ENCODE results near the gene CREBBP.
"Not testable (repeated sequence)": the region's sequence is repeated elsewhere in the genome, so short reads cannot be mapped to it uniquely, and the experiment has no call there.

Gene CREBBP

DNA sequence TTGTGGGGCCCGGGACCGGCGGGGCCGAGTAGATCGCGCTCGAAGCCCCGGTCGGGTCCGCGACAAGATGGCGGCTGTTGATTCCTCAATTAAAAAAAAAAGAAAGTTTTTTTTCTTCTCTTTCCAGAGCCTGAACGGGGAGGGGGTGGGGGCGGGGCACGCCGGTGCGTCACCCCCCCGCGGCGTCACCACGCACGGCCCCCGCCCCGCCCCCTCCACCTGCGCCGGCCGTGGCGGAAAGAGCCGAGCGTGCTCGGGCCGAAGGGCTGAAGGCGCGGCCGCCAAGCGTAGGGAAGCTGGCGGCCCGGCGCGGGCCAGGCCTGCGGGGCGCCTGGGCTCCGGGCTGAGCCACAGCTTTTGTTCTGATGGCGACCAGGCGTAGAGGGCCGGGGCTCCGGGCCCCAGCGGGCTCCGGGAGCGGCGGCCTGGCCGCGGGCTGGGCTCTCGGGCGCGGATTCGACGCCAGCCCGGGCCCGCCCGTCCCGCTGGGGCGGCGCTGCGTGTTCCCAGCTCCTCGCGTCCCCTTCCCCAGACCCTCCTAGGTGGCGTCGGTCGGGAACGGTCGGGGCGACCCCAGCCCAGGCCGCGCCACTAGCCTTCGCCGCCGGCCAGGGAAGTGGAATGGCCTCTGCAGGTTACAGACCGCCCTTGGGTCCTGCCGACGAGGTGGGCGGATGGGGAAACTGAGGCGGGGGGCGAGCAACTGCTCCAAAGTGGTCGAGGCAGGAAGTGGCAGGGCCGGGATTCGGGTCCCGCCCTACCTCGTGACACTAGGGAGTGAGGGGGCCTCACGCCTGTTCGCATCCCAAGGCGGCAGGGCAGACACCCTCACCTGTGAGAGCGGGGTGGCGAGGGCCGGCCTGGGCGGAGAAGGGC, at the start of gene CREBBP:
CREBBP (minus strand) TSS at position 91 of the 876 bp plus-strand sequence. CDS start 797 bp downstream, outside the sequence.
- FAIRE-seq, result no peak

DNA sequence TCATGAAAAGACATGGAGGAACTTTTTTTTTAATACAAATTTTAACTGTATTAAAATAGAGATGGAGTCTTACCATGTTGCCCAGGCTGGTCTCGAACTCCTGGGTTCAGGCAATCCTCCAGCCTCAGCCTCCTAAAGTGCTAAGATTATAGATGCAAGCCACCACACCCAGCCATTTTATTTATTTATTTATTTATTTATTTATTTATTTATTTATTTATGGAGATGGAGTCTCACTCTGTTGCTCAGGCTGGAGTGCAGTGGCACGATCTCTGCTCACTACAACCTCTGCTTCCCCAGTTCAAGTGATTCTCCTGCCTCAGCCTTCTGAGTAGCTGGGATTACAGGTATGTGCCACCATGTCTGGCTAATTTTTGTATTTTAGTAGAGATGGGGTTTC, 46.6 kb upstream of the CREBBP start:
- not testable (repeated sequence) for FAIRE-seq

DNA sequence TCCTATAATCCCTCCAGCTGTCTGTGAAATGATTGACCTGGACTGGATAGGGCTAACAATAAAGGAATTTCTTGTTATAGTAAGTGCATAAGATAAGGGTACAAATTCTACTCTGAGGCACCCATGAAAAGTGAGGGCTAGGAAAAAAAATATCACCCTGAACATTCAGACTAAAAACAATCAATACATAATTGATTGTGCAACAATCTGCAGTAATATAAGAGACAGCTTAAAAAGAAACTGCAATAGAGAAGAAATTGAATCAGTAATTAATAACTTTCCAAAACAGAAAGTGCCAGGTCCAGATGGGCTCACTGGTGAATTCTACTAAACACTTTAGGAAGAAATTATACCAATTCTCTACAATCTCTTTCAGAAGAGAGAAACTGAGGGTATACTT, 44.2 kb upstream of the CREBBP start:
- no peak for FAIRE-seq

DNA sequence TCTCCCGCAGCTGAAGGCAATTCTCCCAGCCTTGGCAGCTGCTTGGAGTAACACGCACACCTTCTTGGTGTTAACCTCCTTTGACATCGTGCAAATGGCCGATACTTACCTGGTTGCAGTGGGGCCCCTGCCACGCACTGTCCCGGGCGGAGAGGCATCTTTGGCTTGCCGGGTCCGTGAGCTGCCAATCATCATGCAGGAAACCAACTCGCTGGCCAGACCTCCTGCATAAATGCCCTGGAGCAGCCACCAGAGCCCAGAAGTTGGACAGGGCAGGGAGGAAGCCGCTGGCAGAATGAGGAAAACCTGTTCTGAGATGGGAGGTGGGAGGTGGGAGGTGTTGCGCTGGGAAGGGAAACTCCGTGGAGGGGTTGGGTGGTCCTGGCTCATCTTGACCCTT, 41.7 kb upstream of the CREBBP start:
- FAIRE-seq, result no peak

DNA sequence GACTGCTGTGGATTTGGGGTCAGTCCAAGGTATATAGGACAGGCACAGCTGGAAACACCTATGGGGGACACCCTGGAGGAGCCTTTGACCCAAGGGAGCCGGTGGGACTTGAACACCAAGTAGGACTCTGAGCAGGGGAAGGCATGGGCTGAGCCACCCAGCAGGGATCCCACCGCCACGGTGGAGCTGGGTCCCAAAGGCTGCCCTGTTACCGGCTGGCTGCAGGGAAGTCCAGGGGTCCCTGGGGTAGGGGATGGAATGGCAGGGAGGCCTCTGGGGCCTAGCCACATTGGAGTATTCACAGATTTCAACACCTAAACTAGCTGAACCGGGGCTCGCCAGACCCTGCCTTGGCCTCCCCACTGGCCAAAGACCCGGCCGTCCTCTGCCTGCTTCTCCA, 39.7 kb upstream of the CREBBP start:
- no peak for FAIRE-seq

DNA sequence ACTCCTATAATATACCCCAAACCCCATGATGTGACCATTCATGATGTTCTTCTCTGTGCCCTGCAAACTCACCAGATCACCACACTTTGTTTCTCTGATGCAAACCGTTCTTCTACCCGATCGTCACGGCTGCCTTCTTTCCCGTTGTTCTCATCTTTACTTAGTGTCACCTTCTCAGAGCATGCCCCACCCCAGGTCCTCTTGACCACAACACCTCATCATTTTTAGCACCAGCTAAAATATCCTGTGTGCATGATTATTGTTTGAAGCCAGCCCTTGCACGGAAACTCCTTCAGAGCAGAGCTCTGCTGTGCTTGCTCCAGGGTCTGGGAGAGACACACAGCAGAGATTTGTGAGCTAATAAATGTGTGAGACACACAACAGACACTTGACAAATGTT, 38.9 kb upstream of the CREBBP start:
- FAIRE-seq, result no peak

DNA sequence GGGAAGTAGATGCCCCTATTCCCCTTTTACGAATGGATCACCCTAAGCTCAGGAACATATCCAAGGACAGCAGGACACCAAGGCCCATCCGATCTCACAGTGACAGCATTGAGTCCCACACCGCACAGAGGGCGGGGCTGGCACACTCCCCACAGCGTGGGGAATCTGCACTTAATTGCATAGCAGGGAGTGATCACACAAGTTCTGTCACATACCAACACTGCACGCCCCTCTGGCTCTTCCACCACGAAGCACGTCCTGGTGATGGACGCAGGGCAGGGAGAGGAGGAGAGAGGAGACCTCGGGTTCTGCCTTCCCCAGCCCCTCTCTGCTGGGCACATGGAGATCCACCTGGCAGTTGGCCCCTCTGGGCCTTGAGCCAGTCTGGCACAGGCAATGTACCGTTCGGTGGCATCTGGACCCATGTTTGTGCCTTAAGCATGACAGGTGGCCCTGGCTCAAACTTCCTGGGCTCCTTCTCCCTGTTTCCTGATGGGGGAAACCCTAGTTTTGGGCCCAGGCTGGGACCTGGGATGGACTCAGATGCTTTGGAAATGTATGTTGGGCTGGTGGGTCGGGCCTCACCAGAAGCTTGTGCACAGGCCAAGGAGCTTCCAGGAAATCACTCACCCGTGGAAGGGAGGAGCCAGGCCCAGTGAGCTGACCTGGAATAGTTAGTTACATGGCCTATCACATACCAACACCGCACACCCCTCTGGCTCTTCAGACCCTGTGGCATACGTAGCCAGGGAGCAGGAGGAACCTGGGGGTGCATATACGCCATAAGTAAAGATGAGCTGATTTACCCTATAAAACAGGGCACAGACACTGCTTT, 35.1 kb upstream of the CREBBP start:
- no peak for FAIRE-seq

DNA sequence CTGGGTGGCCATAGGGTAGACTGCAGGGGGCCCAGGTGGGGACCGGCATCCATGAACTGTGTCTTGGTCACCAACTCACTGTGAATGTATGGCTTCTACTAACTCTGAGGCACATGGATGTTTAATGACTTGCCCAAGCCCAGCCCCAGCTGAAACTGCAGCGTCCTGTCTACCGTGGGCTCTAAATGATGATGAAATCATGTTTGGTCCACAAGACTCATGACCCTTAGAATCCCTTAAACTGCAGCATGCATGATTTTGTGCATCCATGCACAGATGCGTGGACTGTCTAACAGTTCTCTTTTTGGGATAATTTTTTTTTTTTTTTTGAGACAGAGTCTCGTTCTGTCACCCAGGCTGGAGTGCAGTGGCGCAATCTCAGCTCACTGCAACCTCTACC, 32.4 kb upstream of the CREBBP start:
- no peak for FAIRE-seq

DNA sequence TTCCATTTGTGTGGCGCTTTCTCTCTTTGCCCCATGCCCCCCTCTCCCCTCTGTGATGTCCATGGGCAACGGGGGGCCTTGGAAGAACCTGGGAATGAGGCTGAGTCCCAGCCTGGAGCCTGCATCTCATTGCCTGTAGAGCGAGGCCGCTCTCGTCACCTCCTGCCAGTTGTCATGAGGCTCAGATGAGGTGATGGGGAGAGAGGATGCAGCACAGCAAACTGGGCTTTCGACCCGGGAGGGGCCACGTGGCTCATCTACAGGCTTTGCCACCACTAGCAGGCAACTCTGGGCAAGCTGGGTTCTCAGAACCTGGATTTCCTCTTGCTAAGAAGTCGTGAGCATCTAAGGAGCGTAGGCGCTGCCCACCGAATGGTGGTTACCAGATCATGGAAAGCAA, 31.9 kb upstream of the CREBBP start:
- no peak for FAIRE-seq

DNA sequence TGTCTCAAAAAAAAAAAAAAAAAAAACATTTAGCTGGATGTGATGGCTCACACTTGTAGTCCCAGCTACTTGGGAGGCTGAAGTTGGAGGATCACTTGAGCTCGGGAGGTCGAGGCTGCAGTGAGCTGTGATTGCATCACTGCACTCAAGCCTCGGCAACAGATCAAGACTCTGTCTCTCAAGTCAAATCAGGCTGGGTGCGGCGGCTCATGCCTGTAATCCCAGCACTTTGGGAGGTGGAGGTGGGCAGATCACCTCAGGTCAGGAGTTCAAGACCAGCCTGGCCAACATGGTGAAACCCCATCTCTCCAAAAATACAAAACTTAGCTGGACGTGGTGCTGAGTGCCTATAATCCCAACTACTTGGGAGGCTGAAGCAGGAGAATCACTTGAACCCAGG, 31.2 kb upstream of the CREBBP start:
- FAIRE-seq, result not testable (repeated sequence)

DNA sequence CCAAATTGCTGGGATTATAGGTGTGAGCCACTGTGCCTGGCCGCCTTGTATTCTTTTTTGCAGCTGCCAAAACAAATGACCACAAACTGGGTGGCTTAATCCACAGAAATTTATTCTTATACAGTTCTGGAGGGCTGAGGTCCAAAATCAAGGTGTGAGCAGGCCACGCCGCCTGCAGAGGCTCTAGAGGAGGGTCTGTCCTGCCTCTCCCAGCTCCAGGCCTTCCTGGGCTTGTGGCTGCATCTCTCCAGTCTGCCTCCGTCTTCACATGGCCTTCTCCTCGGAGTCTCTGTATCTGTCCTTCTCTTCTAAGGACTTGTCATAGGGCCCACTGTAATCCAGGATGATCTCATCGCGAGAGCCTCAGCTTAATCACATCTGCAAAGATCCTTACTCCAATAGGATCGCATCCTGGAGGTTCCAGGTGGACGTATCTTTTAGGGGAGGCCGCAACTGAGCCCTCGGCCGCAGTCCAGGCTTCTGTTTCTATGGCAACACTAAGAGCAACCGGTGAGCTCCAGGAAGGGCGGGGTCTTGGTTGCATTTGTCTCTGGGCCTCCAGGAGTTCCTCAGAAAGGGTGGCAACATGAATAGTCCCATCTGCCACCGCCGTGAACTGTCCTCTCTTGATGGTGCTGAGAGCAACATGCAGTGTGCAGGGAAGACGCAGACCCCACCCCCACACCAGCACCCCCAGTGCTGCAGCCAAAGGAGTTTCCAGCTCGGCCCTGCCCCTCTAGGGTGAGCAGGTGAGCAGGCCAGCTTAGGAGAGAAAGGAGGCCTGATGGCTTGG, 29.5 kb upstream of the CREBBP start:
- FAIRE-seq, result no peak

DNA sequence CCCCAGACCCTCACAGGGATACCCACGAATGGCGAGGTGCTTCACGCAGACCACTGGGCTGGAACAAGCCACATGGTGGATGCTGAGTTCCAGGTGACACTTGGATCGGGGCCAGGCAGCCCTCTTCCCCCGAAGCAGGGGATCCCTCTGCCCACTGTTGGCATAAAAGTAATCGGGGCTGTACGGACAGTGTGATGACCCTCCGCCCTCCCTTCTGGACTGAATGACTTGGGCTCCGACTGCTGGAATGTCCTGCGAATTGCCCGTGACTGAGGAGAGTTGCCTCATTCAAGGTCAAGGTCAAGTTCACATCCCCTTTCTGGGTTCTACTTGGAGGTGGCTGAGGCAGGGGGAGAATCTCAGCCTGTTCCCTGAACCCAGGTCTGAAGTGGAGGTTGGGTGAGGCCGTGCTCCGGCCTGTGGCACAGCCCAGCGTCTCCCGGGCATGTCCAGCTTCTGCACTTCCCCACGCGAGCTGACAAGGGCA, 28.5 kb upstream of the CREBBP start:
- FAIRE-seq, result no peak

DNA sequence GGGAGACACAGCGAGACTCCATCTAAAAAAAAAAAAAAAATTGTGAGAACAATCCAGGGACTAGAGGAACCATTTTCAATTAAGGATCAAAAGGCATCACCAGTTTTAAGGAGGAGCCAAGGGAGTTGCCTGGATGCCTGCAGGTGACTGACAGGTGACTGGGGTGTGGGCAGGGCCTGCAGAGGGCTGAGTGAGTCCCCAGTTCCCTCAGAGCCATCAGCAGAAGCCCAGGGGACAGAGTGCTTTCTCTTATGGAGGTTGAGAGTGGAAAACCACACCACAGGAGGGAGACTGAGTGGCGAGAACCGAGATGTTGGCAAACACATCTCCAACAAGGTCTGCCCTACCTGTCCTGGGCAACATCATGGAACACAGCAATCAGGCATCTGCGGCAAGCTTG, 27.1 kb upstream of the CREBBP start:
- no peak for FAIRE-seq

DNA sequence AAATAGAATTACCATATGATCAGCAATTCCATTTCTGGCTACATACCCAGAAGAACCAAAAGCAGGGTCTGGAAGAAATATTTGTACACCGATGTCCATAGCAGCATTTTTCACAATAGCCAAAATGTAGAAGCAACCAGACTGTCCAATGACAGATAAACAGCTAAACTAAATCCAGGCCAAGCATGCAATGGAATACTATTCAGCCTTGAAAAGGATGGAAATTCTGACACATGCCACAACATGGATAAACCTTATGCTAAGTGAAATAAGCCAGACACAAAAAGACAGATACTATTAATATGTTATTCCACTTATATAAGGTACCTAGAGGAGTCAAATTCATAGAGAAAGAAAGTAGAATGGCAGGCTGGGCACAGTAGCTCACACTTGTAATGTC, 25.9 kb upstream of the CREBBP start:
- no peak for FAIRE-seq

DNA sequence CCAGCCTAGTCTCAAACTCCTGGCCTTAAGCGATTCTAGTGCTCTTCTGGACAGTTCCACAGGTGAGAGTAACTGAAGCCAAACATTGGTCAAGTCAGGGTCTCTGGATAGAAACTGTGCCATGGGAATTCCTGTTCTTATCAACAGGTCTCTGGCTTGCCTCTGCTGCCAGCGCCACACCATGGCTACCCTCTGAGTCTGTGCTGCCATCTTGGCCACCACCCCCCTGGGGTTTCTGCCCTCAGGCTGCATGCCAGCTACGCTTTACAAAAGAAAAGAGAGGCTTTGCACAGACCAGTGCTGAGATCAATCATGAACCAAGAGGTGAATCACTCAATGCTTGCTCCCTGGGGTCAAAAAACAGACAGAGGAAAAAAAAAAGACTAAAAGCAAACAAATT, 24.4 kb upstream of the CREBBP start:
- no peak for FAIRE-seq

DNA sequence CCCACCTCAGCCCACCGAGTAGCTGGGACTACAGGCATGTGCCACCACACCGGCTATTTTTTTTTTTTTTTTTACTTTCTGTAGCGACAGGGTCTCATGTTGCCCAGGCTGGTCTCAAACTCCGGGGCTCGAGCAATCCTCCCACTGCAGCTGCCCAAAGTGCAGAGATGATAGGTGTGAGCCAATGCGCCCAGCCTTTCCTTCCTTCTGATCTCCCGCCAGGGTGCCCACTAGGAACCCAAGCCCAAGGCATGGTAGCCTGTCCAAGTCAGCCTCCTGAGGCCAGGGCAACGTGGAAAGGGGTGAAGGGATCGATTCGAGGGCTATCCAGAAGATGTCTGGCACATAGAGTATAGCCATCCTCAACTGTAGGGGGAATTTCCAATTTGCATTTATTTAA, 9.6 kb upstream of the CREBBP start:
- FAIRE-seq, result no peak

DNA sequence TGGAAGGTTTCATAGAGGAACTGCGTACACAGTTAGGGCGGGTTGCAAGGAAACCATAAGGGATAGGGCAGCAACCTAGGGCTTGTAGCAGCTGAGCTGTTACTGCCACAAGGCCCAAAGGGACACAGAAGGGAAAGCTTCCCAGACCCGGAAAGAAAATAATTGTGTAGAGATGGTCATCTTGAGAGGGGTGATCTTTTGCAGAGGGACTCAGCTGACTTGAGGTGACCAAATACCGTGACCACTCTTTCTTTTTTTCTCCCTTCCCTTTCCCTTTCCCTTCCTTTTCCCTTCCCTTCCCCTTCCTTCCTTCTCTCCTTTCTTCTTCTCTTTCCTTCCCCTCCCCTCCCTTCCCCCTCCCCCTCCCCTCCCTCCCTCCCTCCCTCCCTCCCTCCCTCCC, 8.5 kb upstream of the CREBBP start:
- no peak for FAIRE-seq

DNA sequence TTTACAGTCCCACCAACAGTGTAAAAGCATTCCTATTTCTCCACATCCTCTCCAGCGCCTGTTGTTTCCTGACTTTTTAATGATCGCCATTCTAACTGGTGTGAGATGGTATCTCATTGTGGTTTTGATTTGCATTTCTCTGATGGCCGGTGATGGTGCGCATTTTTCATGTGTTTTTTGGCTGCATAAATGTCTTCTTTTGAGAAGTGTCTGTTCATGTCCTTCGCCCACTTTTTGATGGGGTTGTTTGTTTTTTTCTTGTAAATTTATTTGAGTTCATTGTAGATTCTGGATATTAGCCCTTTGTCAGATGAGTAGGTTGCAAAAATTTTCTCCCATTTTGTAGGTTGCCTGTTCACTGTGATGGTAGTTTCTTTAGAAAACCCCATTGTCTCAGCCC, 5.5 kb upstream of the CREBBP start:
- FAIRE-seq, result not testable (repeated sequence)

DNA sequence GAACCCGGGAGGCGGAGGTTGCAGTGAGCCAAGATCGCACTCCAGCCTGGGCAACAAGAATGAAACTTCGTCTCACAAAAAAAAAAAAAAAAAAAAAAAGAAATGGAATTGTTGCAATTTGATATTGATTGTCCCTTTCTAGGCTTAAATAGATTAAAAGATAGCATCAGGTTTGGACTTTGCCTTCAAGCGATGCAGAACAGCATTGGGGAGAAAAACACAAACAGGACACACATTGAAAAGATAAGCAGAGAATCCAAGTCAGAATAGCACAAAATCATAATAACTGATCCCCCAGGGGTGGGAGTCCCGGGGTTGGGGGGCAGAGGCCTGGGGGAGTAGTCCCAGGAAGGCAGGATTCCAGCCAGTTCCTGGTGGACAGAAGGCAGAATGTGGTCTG, 3.9 kb upstream of the CREBBP start:
- no peak for FAIRE-seq

DNA sequence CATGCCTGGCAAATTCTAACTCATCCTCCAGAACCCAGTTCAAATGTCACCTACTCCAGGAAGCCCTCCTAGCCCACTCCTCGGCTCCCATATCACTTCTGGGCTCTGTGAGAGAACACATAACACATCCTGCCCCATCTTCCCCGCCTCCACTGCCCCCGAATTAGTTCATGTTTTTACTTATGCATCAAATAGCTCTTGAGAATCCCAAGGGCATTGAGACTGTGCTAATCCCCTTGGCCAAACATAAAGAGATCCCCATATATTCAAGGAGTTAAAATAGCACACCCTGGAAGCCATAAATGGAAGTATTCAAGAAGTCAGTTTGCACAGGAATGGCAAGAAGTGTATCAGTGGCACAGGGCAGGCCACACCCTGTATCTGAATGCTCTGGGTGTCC, 2.0 kb upstream of the CREBBP start:
- FAIRE-seq, result no peak

DNA sequence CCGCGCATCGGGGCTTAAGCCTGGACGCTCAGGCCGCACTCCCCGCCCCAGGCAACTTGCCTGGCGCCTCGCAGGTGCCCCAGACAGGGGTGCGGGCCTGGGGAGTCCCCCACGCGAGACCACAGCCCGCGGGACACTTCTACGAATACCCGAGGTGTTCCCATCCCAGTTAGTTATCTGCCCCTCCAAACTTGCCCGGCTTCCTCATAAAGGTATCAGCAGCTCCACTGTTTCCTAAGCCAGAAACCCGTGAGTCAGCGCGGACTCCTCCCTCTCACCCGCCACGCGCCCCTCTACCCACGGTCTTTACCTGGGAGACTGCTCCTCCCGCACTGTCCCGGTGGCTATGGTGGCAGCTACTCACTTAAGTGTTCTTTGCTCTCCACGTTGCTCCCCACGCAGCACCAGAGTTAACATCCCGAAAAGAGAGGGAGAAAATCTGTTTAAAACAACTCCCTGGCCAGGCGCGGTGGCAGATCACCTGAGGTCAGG, 1.0 kb upstream of the CREBBP start:
- no peak for FAIRE-seq

DNA sequence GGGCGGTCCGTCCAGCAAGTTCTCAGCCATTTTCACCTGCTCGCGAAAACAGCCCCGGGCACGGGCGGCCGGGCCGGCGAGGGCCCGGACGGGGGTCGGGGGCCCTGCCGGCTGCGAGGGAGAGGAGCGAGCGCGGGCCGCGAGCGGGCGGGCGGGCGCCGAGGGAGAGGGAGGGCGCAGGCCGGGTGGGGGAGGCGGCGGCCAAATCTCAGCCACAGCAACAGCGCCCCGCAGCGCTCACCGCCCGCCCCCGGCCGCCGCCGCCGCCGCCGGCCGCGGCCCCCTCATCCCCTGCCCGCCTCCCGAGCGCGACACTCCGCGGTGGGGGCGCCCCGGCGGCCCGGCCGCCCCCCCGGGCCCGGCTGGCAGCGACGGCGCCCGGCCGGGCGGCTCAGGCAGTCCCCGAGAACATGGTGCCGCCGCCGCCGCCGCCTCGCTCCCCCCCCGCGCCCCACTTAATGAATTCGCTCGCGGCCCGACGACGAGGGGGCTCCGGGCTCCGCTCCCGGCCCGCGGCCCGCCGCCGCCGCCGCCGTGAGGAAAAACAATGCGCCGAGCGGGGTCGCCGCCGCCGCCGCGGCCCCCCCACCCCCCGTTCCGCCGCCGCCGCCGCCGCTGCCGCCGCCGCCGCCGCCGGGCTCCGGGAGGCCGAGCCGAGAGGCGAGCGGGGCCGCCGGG, 487 bp downstream of the CREBBP start:
- FAIRE-seq, result no peak
